SK-N-SH (cell line): ENCODE results near the gene CENATAC.
A peak's percentile ranks its signal among the peaks of the same experiment; 100 is the strongest.

Source experiments
- EZH2phosphoT487 ChIP-seq: fragments of 200-600 bp; sonication (generic); IDR thresholded peaks from 2 replicates; pipeline ENCODE4 v1.6.1; 2017; ENCODE audit warnings: low read depth, mixed run types, mild to moderate bottlenecking, antibody characterized with exemption, moderate library complexity, borderline replicate concordance
- POLR2AphosphoS5 ChIP-seq: IDR thresholded peaks from 2 replicates; pipeline ENCODE4 v1.6.1; 2012; ENCODE audit warnings: low read depth, low read length
- SIN3A ChIP-seq: IDR thresholded peaks from 2 replicates; pipeline ENCODE4 v1.6.1; 2012; ENCODE audit warnings: low read depth, mild to moderate bottlenecking, low read length, moderate library complexity, borderline replicate concordance
- TAF1 ChIP-seq: IDR thresholded peaks from 2 replicates; pipeline ENCODE4 v1.6.1; 2012; ENCODE audit warnings: low read depth, mild to moderate bottlenecking, low read length, moderate library complexity, borderline replicate concordance
- YY1 ChIP-seq: IDR thresholded peaks from 2 replicates; pipeline ENCODE4 v1.4.0; 2012; ENCODE audit warnings: low read depth, mild to moderate bottlenecking
- TF ChIP-seq, protein P1 (sequence below): IDR thresholded peaks from 2 replicates; pipeline ENCODE4 v1.4.0; 2012; ENCODE audit warnings: low read depth, borderline replicate concordance
- TF ChIP-seq, protein P2 (sequence below): fragments of 200-600 bp; sonication (generic); IDR thresholded peaks from 2 replicates; pipeline ENCODE4 v1.6.1; 2017; ENCODE audit warnings: antibody characterized with exemption, mild to moderate bottlenecking, moderate library complexity
- TF ChIP-seq, protein P3 (sequence below): IDR thresholded peaks from 2 replicates; pipeline ENCODE4 v1.6.1; 2012; ENCODE audit warnings: mild to moderate bottlenecking, low read depth, low read length, moderate library complexity
- TF ChIP-seq, protein P4 (sequence below): IDR thresholded peaks from 2 replicates; pipeline ENCODE4 v1.4.0; 2012; ENCODE audit warnings: low read depth

DNA sequence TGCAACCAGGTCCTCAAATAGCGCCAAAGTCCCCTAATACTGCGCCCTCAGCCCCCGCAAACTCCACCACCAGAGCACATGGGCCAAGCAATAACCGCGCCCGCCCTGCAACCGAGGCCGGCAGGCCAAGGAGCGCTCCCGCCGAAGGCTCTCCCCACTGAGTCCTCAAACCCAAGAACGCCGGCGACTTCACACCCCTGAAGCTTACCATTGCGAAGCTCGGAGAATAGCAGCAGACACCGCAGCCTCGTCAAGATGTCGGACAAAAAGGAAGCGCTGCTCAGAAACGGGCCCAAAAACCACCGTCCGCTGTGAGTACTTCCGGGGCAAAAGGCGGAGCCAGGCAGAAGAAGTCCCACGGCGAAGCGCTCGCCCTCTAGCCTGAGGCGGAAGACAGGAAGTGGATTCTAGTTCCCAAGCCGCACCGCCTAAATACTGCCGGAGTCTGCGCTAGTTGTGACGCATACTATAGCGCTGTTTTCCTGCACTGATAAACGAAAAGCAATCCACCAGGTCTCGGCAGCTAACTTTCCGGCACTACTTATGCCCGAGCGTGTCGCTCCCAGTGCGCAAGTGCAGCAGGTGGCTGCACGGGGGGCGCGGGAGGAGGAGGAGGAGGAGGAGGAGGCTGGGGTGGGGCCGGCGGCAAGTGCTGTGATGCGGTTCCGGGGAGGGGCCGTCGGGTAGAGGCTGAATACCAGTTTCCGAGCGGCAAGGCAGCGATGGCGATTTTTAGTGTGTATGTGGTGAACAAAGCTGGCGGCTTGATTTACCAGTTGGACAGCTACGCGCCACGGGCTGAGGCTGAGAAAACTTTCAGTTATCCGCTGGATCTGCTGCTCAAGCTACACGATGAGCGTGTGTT, 20.4 kb downstream of the CENATAC start, which contains the start of the genes RPS25 and TRAPPC4:
- TF ChIP-seq, protein P1, sequence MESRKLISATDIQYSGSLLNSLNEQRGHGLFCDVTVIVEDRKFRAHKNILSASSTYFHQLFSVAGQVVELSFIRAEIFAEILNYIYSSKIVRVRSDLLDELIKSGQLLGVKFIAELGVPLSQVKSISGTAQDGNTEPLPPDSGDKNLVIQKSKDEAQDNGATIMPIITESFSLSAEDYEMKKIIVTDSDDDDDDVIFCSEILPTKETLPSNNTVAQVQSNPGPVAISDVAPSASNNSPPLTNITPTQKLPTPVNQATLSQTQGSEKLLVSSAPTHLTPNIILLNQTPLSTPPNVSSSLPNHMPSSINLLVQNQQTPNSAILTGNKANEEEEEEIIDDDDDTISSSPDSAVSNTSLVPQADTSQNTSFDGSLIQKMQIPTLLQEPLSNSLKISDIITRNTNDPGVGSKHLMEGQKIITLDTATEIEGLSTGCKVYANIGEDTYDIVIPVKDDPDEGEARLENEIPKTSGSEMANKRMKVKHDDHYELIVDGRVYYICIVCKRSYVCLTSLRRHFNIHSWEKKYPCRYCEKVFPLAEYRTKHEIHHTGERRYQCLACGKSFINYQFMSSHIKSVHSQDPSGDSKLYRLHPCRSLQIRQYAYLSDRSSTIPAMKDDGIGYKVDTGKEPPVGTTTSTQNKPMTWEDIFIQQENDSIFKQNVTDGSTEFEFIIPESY, result no peak; the same call in 1 of the 2 replicates
- TF ChIP-seq EZH2phosphoT487, result no peak
- TF ChIP-seq, protein P2, sequence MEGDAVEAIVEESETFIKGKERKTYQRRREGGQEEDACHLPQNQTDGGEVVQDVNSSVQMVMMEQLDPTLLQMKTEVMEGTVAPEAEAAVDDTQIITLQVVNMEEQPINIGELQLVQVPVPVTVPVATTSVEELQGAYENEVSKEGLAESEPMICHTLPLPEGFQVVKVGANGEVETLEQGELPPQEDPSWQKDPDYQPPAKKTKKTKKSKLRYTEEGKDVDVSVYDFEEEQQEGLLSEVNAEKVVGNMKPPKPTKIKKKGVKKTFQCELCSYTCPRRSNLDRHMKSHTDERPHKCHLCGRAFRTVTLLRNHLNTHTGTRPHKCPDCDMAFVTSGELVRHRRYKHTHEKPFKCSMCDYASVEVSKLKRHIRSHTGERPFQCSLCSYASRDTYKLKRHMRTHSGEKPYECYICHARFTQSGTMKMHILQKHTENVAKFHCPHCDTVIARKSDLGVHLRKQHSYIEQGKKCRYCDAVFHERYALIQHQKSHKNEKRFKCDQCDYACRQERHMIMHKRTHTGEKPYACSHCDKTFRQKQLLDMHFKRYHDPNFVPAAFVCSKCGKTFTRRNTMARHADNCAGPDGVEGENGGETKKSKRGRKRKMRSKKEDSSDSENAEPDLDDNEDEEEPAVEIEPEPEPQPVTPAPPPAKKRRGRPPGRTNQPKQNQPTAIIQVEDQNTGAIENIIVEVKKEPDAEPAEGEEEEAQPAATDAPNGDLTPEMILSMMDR, result no peak; the same call in 1 of the 2 replicates
- peak; percentile 42; the same call in 1 of the 2 replicates for TF ChIP-seq SIN3A
- TF ChIP-seq POLR2AphosphoS5, result peak; percentile 94
- TF ChIP-seq TAF1, result peak; percentile 96
- TF ChIP-seq, protein P3, sequence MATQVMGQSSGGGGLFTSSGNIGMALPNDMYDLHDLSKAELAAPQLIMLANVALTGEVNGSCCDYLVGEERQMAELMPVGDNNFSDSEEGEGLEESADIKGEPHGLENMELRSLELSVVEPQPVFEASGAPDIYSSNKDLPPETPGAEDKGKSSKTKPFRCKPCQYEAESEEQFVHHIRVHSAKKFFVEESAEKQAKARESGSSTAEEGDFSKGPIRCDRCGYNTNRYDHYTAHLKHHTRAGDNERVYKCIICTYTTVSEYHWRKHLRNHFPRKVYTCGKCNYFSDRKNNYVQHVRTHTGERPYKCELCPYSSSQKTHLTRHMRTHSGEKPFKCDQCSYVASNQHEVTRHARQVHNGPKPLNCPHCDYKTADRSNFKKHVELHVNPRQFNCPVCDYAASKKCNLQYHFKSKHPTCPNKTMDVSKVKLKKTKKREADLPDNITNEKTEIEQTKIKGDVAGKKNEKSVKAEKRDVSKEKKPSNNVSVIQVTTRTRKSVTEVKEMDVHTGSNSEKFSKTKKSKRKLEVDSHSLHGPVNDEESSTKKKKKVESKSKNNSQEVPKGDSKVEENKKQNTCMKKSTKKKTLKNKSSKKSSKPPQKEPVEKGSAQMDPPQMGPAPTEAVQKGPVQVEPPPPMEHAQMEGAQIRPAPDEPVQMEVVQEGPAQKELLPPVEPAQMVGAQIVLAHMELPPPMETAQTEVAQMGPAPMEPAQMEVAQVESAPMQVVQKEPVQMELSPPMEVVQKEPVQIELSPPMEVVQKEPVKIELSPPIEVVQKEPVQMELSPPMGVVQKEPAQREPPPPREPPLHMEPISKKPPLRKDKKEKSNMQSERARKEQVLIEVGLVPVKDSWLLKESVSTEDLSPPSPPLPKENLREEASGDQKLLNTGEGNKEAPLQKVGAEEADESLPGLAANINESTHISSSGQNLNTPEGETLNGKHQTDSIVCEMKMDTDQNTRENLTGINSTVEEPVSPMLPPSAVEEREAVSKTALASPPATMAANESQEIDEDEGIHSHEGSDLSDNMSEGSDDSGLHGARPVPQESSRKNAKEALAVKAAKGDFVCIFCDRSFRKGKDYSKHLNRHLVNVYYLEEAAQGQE, result peak; percentile 42; the same call in 1 of the 2 replicates
- TF ChIP-seq, protein P4, sequence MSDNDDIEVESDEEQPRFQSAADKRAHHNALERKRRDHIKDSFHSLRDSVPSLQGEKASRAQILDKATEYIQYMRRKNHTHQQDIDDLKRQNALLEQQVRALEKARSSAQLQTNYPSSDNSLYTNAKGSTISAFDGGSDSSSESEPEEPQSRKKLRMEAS, result peak; percentile 92
- TF ChIP-seq YY1, result peak; percentile 89
